ENCODE measurements around the gene ITGA5.
A peak's percentile ranks its signal among the peaks of the same experiment; 100 is the strongest.
"Not testable (repeated sequence)": the region's sequence is repeated elsewhere in the genome, so short reads cannot be mapped to it uniquely, and the experiment has no call there.

The ITGA5 gene

DNA sequence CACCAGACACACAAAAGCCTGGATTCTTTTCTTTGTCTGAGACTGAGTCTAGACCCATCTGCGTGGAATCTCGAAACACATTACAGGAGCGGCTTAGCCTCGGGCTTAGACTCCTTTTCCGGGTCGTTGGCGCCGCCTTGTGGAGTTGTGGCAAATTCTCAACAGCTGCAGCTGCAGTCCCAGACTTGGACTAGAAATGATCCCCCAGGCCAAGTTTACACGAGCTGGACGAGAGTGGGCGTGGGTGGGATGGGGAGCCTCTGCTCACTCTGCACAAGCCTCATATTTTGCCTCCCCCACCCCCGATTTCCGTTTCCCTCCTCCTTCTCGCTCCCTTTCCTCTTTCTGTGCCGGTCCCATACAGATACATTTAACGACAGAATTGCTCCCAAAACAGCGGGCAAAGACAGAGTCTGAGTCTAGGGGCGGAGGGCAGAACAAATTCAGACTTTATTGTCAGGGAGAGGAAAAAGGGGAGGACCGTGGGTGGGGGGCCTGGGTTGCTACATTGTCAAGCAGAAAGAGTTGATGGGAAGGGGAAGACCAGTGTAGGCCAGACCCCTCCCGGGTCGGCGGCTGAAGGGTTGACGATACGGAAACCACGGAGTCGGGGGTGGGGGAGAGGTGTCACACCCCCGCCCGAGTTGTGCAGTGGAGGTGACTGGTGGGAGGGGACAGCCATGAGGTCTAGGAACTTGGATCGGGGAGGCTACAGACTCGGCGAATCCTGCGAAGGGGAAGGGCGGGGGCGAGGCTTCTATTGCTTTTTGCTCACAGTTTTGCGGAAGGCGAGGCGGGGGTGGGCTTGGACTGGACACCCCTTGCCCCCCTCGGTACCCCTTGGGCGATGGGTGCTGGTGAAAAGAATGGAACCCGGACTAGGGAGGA lies 50.1 kb downstream of the ITGA5 start:
- DNase-seq: peak; percentile 95

DNA sequence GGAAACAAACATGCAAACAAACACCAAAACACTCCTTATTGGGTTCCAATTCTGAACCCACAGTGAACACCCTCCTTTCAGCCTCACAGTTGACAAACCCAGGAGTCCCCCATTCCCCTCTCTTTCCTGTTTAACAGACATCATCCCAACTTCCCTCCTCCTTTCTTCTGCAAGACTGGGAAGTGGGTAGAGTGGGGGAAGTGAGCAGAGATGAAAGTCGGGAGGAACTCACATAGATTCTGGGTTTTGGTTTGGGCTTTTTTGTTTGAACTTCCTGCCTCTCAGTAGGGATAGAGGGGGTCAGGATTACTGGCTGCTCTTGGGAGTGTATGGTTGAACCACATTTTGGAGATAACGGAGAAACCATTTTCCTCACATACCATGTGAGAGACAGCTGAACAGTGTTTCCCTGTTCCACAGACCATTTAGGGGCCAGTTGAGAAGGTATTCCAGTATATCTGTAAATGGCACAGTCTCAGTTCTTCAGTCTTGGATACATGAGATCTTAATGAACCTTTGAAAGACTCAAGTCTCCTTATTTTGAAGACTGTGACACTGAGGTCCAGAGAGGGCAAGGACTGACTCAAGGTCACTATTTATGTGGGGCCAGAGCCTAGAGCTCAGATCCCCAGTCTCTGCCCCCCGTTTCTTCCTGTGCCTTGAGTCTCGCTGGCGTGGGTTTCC lies 50.9 kb downstream of the ITGA5 start:
- no peak for DNase-seq

DNA sequence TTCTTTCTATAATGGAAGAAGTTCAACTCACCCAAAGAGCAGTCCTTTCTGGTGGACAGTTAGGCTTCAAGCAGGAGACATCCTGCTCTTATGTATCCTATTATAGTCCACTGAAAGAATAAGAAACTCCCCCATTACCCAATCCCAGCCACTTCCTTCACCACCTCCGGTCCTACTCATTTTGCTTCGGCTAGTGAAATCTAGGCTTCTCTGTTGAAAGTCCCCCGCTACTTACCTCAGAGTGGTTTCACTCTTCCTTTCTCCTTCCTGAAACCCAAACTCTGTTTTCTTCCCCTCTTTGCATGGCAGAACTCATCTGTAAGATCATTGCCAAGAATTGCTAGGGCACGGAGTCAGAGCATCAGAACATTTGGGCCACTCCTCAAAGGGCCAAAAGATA lies 54.7 kb downstream of the ITGA5 start, which contains the start of gene GPR84:
GPR84 (minus strand) TSS at position 74 of the 400 bp plus-strand sequence. CDS start 635 bp downstream, outside the sequence.
- DNase-seq: no peak

DNA sequence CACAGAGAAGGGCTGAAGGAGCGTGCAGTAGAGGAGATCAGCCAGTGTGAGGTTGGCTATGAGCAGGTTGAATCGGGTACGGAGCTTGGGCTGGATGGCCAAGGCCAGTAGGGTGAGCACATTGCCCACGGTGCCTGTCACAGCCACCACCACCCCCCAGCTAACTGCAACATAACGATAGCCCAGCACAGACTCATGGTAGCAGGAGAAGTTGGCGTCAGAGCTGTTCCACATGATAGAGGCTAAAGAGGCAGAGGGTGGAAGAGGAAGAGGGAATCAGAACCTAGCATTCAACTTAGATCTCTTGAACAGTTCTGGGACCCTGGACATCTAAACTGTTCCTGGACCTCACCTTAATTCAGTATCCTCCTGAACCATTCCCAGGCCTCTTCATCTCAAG lies 55.4 kb downstream of the ITGA5 start:
- no peak for DNase-seq

DNA sequence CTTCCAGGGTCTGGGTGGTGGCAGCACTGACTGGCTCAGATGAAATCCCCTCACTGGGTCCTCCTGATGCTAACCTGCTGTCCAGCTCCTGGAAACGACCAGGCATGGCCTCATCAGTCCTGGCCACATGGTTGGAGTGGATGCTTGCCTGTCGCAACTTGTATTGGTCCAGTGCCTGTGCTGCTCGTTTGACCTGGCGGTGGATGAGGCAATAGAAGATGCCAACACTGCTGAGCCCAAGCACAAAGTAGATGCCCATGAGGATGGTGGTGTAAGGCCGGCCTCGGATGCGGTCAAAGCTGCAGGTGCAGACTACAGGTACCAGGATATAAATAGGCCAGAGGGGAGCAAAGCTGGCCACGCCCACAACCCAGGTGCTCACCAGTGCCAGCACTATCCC lies 56.0 kb downstream of the ITGA5 start:
- no peak for DNase-seq

DNA sequence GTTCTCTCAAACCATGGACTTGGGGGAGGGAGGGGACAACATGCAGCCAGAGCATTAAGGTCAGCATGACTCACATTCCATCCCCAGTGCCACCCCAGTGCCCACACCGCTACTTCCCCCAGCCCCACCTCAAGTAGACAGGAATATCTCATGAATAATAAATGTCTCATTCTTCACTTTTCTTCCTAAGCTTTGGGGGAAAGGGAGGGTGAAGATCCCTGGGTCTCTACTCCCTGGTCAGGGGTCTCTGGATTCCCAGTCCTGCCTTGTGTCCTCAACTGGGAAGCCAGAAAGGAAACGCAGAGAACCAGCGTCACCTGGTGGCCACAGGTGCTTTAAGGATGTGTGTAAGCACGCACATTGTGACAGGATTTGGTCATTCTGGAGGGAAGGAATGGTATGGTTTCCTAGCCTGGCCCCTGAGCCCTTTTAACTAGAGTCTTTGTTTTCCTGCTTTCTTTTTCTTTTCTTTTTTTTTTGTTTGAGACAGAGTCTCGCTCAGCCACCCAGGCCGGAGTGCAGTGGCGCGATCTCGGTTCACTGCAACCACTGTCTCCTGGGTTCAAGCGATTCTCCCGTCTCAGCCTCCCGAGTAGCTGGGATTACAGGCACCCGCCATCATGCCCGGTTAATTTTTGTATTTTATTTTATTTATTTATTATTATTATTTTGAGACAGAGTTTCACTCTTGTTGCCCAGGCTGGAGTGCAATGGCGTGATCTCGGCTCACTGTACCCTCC lies 58.2 kb downstream of the ITGA5 start:
- DNase-seq: peak; percentile 93

DNA sequence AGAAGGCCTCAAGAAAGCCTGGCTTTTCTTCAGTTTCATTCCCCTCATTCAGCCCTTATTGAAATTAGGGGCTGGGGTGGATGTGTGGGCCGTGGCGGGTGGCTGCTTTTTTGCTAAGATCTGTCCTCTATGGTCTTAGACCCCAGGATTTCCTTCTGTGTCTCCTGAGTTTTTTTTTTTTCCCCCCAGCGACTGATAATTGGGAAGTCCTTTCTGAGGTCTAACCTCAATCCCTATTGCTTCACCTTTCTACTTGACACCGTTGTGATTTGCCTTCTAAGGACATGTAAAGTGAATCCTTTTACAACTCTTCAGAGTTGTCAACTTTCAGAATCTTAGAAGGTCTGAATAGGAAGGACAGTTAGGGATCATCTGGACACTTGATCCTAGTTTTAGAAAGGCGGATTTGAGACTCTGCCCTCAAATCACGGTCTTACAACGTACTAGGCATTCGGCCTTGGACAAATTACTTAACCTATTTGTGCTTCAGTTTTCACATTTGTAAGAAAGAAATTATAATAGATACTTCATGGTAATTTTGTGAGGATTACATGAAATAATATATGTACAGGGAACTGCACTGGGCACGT lies 59.2 kb downstream of the ITGA5 start:
- DNase-seq: no peak

DNA sequence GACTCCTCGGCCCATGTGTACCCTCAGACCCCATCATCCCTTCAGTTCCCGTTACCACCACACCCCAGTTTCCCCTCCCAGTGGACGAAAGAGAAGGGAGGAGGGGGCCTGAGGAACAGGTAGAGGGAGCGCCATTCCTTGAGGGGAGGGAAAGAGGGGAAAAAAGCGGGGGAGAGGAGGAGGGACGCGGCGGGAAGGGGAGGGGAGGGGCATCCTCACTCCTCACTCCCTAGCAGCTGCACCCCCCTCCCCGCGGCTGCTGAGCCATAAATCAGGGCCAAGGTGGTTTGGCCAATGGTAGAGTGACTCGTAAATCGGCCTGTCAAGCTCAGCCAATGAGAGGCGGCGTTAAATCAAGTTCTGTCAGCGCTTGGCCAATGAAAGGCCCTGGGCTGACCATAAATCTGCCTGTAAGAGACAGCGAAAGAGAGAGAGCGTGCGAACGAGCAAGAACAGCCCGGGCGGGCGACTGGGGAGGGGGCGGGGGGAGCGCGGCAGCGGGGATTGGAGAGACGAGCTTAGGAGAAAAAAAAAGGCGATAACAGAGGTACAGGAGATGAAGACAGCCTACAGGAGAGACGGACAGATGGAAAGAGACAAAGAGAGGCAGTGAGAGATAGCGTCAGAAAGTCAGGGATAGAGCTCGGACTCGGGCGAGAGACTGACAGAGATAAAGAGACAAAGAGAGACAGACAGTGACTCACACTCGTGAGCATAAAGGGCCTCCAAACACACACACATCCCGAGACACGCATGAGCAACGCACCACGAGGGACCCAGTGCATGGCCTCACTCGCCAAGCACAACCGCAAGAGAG lies 59.9 kb downstream of the ITGA5 start:
- DNase-seq: peak; percentile 100

DNA sequence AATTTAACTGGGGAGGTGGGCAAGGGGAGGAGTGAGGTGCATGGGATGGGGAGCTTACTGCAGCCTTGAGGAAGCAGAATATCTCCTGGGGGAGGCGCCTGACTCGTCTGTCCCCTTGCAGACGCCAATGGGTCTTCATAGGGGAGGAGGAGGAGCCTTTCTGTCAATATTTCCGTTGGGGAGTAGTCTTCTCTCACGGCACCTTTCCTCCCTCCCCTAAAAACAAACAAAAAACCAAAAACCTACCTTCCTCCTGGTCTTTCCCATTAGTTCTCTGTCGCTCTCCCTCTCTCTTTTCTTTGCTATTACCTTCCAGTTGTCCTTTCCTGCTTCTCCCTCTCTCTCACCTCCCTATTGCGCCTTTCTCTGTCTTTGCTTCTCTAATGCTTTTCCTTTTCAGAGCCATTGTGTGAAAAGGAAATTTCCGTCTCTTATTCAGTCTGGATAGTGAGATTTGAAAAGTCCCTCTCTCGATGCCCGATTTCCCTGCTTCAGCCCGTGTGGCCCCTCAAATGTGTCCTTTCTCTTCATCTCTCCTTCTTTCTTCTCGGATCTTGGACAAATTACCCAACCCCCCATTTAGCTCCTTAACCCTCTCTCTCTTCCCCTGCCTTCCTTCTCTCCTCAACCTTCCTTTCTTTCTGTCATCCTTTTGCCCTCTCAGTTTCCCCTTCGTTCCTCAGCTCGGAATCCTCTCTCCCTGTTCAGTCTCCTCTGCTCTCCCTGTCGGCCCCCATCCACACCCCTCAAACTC lies 60.7 kb downstream of the ITGA5 start:
- DNase-seq: peak; percentile 71

DNA sequence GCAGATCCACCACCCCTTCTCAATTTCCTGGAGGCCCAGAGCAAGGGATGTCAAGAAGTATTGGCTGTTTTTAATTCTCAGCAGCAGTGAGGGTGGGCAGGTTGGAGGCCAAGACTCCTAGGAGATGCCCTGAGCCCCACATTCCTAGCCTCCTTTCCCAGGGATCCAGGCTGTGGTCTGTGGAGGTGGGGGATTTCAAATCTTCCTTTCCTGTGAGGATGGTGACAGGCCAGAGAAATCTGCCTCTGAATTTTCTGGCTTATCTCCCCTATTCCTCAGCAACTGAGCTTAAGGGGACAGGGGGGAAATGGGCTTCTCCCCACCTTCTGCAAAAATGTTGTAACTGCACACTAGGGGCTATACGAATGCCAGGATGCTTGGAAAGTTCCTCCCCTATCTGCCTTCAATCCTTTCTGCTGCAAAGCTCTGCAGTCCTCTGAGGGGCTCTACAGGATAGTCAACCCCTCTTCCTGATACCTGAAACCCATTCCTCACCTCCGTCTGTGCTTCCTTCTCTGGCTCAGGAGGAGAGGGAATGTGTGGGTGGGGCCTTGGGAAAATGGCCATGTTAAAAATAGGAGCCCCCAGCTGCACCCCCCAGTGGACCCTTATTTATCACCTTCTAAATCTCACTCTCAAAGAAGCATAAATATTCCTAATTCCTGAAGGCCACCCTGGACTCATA lies 61.4 kb downstream of the ITGA5 start:
- DNase-seq: no peak

DNA sequence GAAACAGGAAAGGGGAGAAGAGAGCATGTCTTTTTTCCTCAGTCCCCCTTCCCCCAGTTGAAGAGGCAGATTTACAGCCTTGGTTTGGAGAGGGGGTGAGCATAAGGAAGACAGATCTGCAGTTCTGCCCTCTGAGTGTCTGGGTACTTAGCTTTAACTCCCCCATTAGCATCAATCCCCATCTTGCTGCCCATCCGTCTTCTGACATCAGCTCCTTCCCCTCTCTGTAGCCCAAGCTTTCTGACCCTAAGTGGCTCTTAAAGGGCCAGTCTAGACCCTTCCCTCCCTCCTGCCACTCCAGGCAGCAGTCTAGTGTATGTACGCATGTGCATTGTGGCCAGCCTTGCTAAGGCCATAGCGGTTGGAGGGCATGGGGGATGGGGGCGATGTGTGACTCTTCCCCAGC lies 62.1 kb downstream of the ITGA5 start:
- DNase-seq: no peak

DNA sequence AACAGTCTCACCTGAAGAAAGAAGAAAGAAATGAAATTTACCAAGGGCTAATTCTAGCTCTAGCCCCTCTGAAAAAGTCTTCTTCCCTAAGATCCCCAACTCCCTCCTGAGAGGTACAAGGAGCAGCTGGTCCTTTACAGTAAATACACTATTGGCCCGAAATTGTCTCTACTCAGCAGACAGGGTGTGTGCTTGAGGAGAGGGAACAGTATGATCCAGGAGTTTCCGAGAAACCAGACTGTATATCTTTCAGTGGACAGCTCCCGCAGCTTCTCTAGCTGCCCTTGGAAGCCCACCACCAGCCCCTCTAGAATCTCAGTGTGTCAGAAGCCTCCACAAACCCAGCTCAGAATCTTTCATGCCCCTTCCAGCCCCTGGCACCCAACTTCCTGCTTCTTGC lies 62.8 kb downstream of the ITGA5 start:
- no peak for DNase-seq

DNA sequence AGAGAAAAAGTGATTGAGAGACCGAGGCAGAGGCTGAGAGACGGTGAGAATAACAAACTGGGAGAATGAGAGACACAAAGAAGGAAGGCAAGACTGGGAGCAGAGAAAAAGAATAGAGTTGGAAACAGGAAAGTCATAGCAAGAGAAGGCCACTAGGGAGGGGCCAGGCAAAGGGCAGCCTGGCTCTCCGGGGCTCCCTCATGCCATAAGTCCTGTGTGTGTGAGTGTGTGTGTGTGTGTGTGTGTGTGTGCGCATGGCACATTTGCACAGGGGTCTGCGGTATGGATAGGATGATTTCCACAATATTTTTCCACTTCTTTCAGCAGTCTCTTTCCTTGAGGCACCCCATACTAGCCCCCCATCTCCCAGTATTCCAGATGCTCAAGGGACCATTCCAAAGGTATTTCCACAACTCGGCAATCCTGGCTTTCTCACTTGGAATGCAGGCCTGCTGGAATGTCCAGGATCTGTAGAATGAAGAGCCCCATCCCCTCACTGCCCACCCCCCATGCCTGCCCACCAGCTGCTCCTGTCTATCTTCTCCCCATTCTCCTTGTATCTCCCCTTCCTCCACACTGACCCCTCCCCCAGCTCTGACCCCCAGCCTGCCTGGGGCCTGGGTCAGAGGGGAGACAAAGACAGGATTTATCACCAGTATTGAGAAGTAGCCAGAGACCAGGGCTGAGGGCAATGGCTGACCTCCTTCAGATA lies 63.8 kb downstream of the ITGA5 start:
- DNase-seq: no peak

DNA sequence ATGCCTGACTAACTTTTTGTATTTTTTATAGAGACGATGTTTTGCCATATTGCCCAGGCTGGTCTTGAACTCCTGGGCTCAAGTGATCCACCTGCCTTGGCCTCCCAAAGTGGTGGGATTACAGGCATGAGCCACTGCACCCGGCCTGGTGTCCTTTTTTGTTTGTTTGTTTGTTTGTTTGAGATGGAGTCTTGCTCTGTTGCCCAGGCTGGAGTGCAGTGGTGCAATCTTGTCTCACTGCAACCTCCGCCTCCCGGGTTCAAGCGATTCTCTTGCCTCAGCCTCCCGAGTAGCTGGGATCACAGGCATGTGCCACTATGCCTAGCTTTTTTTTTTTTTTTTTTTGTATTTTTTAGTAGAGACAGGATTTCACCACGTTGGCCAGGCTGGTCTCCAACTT lies 64.8 kb downstream of the ITGA5 start:
- DNase-seq: not testable (repeated sequence)

DNA sequence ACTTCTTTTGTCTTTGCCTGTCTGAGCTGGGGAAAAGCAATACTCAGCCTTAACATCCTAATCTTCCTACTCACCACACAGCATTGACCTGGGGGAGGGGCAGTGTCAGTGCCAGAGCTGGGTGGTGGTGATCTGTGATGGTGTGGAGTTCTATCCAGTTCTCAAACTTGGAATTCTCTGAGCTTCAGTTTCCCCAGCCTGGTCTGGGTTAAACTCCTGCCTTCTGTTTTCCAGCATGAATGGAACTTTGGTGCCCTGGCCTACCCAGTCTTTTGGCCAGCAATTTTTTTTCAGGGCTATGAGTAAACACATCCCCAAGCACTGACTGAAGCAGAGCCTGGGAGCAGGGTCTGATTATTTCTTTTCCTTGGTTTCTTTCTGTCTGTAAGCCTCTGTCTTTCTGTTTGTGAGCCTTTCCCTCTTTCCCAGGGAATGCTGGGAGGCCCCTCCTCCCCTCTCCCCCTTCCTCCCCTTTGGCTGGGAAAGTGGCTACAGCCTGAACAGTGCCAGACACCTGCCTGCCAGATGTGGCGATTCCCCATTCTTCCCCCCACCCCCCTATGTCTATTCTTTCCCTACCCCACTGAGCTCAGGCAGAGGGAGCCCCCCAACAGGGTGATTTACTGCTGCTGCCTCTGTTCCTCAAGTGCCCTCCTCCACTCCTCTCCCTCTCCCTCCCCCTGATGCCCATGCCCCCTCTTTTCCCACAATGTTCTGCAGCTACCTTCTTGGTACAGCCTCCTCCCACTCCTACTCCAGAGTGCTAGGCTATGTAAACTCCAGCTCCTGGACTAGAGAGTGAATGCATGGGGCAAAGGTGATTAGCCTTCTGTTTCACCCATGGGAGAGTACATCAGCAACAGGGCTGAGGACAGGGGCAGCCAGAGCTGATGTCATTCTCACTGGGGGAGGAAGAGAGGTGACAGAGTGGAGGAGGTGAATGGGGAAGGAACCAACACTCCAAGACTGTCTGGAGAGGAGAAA lies 65.9 kb downstream of the ITGA5 start:
- peak; percentile 87 for DNase-seq

DNA sequence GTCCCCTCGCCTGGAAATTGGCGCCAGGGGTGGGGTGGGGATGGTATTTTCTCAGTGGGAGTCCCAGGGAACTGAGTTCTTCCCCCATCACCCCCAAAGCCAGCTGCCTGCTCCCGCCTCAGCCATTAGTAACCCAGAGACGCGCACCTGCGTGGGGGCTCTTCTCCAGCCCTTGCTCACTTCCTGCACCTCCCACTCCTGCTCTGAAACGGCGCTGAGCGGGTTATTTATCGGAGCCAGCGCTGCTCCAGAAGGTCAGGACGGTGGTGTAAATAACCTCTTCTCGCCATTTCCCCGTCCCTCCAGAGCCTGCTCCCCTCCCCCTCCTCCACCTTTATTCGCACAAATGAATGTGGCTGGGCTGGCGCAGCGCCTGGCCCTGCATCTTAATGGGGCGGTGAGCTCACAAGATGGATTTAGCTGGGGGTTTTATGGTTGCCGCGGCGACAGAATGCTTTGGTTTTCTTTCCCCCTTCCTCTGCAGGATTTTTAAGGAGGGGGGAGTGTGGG lies 67.0 kb downstream of the ITGA5 start:
- peak; percentile 90 for DNase-seq

DNA sequence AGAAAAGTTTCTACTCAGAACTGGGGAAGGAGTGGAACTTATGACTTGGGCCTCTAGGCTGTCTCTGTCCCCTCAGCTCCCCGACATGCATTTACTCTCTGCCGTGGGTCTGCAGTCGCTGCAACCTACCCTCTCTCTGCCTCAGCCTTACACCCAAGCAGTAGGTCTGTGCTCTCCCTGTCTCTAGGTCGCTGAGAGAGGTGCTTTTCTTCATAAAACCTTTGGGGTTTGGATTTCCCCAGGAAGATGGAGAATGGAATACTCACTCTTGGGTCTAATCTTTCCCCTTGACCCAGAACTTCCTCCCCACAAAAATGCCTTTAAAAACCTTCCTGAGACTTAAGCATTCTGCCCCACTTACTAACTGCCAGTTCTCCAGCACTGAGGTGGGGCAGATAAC lies 67.7 kb downstream of the ITGA5 start:
- no peak for DNase-seq

DNA sequence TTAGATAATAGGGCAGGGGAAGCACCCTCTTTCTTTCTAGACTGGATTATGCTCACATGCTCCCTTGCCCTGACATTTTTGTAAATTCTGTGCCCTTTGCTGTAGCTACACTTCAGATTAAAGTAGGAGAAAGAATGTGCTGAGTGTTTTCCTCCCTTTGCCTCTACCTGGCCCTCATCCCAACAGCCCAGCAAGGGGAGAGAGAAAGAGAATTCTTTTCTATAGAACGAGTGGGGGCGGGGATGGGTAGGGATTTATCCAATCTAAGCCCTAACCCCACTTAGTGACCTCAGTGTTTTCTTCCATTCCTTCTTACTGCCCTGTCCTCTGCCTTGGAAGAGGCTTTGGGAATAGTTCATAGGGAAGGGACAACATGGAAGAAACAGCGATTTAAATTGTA lies 68.3 kb downstream of the ITGA5 start:
- no peak for DNase-seq

DNA sequence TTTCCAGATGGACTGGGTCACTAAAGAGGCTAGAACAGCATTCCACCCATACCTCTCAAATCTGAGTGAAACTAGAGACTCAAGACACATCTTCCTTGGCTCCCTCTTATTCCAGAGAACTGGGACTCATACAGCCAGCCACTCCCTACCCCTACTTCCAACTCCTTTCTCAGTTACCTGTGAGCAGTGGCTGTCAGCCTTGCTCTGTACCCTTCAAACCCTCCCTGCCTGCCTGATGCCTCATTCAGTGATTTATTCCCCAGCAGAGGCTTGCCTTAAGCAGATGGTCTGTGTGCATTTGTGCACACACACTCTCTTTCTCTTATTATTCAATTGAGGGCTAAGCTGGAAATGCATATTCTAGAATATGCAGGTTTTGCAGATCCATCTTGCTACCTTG lies 69.4 kb downstream of the ITGA5 start:
- DNase-seq: no peak

Measured in DMS53 (cell line).